Kidney (tissue), 14 donors: ENCODE results near the gene ADGRV1. TPM values are rescaled to one million over a fixed set of nuclear protein-coding genes. Genes with fewer than 3 reads are reported as not detected.
"Not testable (repeated sequence)": the region's sequence is repeated elsewhere in the genome, so short reads cannot be mapped to it uniquely, and the experiment has no call there.

Source experiments
- DNase-seq, 5 donors: peaks; one replicate each; pipeline ENCODE4 v3.0.0-alpha.2; 2013 to 2020
- FAIRE-seq: peaks from 2 replicates; lab custom pipeline; 2012; peaks lifted over from hg19 to GRCh38; lab: Jason Lieb, UNC
- H3K27ac ChIP-seq, 2 donors: one replicate each; pipeline ENCODE4 v1.7.0; 2013; ENCODE audit warnings: low read depth in 2 of 2, low read length in 2 of 2, inconsistent platforms in 1 of 2
- H3K27me3 ChIP-seq: one replicate; pipeline ENCODE4 v1.7.1; 2013; ENCODE audit warnings: low read length, inconsistent platforms; ENCODE audit not compliant: control insufficient read depth, insufficient read depth
- H3K36me3 ChIP-seq, 3 donors: one replicate each; pipeline versions ENCODE4 v1.7.0 to v1.7.1; 2013; ENCODE audit warnings: low read length in 3 of 3, control low read depth in 1 of 3, inconsistent platforms in 1 of 3; ENCODE audit not compliant: insufficient read depth in 3 of 3, control insufficient read depth in 2 of 3
- H3K4me1 ChIP-seq, 3 donors: one replicate each; pipeline versions ENCODE4 v1.7.0 to v1.7.1; 2013; ENCODE audit warnings: low read length in 3 of 3, inconsistent platforms in 1 of 3, low read depth in 1 of 3; ENCODE audit not compliant: control insufficient read depth in 2 of 3, insufficient read depth in 2 of 3
- H3K4me3 ChIP-seq, 3 donors: one replicate each; pipeline versions ENCODE4 v1.7.0 to v1.8.1; 2013; ENCODE audit warnings: low read length in 3 of 3, control low read depth in 1 of 3, inconsistent platforms in 1 of 3
- H3K9ac ChIP-seq, 3 donors: one replicate each; pipeline versions ENCODE4 v1.7.0 to v1.7.1; 2013; ENCODE audit warnings: low read length in 3 of 3, control low read depth in 1 of 3, inconsistent platforms in 1 of 3
- H3K9me3 ChIP-seq, 3 donors: one replicate each; pipeline versions ENCODE4 v1.7.0 to v1.7.1; 2013; ENCODE audit warnings: low read length in 3 of 3, control low read depth in 1 of 3, inconsistent platforms in 1 of 3; ENCODE audit not compliant: control insufficient read depth in 2 of 3, insufficient read depth in 1 of 3
- intact Hi-C: fragments of 100-400 bp; cut with DNase I; formaldehyde crosslinking; loops from one replicate; pipeline ENCODE4 v1.11.1; 2022
- polyA plus RNA-seq: library from polyadenylated mRNA; stranded (reverse); fragments of 350-450 nt; fragmentation: Illumina TruSeq; extraction: RNeasy Lipid Tissue Mini Kit (QIAGEN cat#74804); gene quantifications from one replicate; pipeline ENCODE4 v1.2.3, GENCODE V29; 2014; ENCODE audit warnings: low read depth, low replicate concordance; ENCODE audit not compliant: insufficient read depth
- total RNA-seq: library from RNA; stranded (reverse); fragmentation: NEBNext Ultra II Directional; extraction: Animal tissue kit (Norgen Biotek cat#: 25700); gene quantifications from one replicate; pipeline ENCODE4 v1.2.1, GENCODE V29; 2021
- TF ChIP-seq, protein P1 (sequence below): IDR thresholded peaks from 3 replicates; pipeline ENCODE4 v1.5.1; 2012; ENCODE audit warnings: mild to moderate bottlenecking, moderate library complexity, borderline replicate concordance; ENCODE audit not compliant: insufficient read depth; ENCODE audit errors: extremely low read depth
- donor health status: control.
- donor health status: control.
- donor health status: control.
- donor health status: control.
- donor health status: control.
- donor health status: DM: yes; HTN: yes; CAD: no.
- donor health status: Normal renal cell carcinoma (clear cell type).

Gene ADGRV1
- total and polyA plus RNA-seq, 2 donors from 2014 or later, result 7.0 to 7.3 TPM

DNA sequence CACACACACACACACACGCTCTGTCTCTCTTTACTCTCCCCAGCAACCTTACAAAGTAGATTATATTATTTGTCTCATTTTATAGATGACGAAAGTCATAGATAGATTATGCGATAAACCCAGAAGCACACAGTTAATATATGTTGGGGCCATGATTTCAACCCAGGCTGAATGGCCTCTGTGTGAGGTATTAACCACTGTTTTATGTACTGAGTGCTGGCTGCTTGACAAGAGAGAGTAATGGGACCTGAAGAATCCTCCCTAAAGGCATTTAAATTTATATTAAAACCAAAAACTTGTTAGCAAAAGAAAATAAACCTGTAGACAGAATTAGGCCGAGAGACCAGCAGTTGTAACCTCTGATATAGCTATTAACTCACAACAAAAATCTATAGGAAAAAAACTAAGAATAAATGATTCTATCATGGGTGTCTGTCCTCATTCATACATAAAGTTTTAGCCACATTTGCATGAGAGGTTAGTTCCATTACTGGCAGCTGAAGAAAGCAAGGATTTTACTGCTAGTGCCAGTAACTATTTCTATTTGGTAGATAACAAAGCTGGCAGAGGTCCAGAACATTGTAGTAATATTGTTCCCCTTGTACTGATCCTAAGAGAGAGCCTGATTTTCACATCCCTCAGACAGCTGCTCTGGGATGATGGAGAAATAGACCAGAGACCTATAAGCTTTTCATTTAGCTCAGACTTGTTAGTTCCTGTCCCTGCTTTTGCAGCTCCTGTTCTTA is 250.9 kb downstream of the ADGRV1 start:
- peak in 2 of 5 donors; percentile 26 to 65 for DNase-seq
- Histone ChIP-seq H3K9ac (no peak overlapping the region), H3K4me3 (no peak overlapping the region), H3K4me1 (no peaks in the 10 kb centered on the region), H3K36me3 (no peaks in the 10 kb centered on the region), H3K27ac (no peak overlapping the region), H3K27me3 (no peaks in the 10 kb centered on the region), H3K9me3 (no peaks in the 10 kb centered on the region)
- no peak for FAIRE-seq
- TF ChIP-seq, protein P1, sequence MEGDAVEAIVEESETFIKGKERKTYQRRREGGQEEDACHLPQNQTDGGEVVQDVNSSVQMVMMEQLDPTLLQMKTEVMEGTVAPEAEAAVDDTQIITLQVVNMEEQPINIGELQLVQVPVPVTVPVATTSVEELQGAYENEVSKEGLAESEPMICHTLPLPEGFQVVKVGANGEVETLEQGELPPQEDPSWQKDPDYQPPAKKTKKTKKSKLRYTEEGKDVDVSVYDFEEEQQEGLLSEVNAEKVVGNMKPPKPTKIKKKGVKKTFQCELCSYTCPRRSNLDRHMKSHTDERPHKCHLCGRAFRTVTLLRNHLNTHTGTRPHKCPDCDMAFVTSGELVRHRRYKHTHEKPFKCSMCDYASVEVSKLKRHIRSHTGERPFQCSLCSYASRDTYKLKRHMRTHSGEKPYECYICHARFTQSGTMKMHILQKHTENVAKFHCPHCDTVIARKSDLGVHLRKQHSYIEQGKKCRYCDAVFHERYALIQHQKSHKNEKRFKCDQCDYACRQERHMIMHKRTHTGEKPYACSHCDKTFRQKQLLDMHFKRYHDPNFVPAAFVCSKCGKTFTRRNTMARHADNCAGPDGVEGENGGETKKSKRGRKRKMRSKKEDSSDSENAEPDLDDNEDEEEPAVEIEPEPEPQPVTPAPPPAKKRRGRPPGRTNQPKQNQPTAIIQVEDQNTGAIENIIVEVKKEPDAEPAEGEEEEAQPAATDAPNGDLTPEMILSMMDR, result no peak
- intact Hi-C loops, result no loop called here

DNA sequence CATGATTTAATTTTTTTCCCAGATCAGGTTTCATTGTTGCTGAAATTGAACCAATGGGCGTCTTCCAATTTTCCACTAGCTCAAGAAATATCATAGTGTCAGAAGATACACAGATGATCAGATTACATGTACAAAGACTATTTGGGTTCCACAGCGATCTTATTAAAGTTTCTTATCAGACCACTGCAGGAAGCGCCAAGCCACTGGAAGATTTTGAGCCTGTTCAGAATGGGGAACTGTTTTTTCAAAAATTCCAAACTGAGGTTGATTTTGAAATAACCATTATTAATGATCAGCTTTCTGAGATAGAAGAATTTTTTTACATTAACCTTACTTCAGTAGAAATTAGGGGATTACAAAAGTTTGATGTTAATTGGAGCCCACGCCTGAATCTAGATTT is 251.6 kb downstream of the ADGRV1 start:
- intact Hi-C loops, result no loop called here
- Histone ChIP-seq H3K9me3 (no peaks in the 10 kb centered on the region), H3K9ac (no peak overlapping the region), H3K4me1 (no peaks in the 10 kb centered on the region), H3K27ac (no peak overlapping the region), H3K4me3 (no peak overlapping the region), H3K27me3 (no peaks in the 10 kb centered on the region), H3K36me3 (no peaks in the 10 kb centered on the region)
- no peak for DNase-seq
- TF ChIP-seq, protein P1, result no peak
- FAIRE-seq, result no peak

DNA sequence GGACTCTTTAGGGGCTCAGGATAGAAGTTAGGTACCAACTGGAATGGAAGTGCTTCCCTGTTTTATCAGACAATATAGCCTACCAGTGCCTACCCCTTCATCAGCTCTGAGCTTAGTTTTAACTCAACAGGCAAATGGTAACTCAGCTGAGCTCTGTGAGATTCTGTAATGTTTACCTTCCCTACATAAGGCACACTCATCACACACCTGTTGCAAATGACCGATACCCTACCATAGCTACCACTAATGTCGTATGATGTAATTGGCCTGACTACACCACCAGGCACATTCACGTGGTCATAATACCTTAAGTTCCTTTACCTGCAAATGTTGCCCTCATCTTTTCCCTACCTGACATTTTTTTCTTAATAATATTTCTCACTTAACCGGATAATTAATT is 254.8 kb downstream of the ADGRV1 start:
- TF ChIP-seq, protein P1, result no peak
- H3K27me3 ChIP-seq, result no peaks in the 10 kb centered on the region
- H3K9me3 ChIP-seq, result no peaks in the 10 kb centered on the region
- no peak overlapping the region for H3K4me3 ChIP-seq
- no peak overlapping the region for H3K27ac ChIP-seq
- no peak for FAIRE-seq
- H3K4me1 ChIP-seq, result no peaks in the 10 kb centered on the region
- intact Hi-C loops, result no loop called here
- H3K36me3 ChIP-seq, result no peaks in the 10 kb centered on the region
- H3K9ac ChIP-seq, result no peak overlapping the region
- no peak for DNase-seq

DNA sequence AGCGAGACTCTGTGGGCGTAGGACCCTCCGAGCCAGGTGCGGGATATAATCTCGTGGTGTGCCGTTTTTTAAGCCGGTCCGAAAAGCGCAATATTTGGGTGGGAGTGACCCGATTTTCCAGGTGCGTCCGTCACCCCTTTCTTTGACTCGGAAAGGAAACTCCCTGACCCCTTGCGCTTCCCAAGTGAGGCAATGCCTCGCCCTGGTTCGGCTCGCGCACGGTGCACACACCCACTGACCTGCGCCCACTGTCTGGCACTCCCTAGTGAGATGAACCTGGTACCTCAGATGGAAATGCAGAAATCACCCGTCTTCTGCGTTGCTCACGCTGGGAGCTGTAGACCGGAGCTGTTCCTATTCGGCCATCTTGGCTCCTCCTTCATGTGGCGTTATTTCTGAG is 263.5 kb downstream of the ADGRV1 start:
- H3K4me1 ChIP-seq, H3K36me3 ChIP-seq, H3K4me3 ChIP-seq, FAIRE-seq, H3K9ac ChIP-seq, intact Hi-C loops, H3K9me3 ChIP-seq, H3K27ac ChIP-seq, H3K27me3 ChIP-seq, DNase-seq: not testable (repeated sequence)
